ENCODE data around the gene PDE4D.

DNA sequence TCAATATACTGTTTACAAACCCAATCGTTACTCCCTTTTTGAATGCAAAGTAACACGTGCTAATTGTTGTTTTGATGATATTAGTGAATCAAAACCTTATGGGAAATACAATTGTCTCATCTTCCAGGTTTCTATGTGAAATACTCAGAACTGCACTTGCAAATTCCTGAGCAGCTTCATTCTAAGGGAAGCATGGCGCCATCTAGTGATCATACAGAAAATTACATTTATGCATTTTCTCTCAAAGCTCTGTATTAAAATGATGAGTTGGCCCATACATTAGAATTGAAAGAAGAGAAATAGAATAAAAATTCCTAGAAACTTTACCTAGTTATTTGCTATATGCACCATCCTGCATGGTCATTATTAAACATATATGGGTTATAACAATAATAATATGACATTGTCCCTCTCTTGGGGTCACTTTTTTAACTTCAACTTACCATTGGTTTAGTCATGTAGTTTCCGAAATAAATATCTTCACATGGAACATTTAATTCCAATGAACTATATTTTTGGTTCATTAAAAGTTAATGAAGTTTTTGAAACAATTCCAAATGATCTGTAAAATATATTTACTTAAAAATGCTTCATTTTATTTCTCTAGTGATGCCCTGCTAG lies 220.0 kb downstream of the PDE4D start:
- peak; percentile 54 to 76 (median 65); a peak in 5 of 6 replicates for TF ChIP-seq CTCF (IDR thresholded peaks at IDR 0.05 in 2 of 3, conservative IDR thresholded peaks at IDR 0.05 in 1 of 3; ENCODE audit: control insufficient read depth in 2 of 3, extremely low read depth in 1 of 3, insufficient read depth in 1 of 3, low read depth in 3 of 3, low read length in 3 of 3)
- no peak for TF ChIP-seq POLR2A (IDR thresholded peaks at IDR 0.05; ENCODE audit: low read depth, low read length)
- no peak for TF ChIP-seq TAF1 (IDR thresholded peaks at IDR 0.05; ENCODE audit: borderline replicate concordance, low read depth, low read length)
- no peak for TF ChIP-seq BRCA1 (IDR thresholded peaks at IDR 0.05; ENCODE audit: low read depth, low read length)
- TF ChIP-seq RCOR1 (conservative IDR thresholded peaks at IDR 0.05; ENCODE audit: low read depth, low read length), result no peak
- TF ChIP-seq SUZ12 (IDR thresholded peaks at IDR 0.05; ENCODE audit: unreplicated experiment), result no peak

Data from GM12878 (cell line).